WI38 (cell line): Measurements from ENCODE around the gene PDGFA.

Experiments
- H3K4me3 ChIP-seq: 2 replicates; pipeline ENCODE4 v1.5.1; 2011; ENCODE audit warnings: low read depth, mild to moderate bottlenecking, control low read depth, low read length
- CTCF ChIP-seq: IDR thresholded peaks from 2 replicates; pipeline ENCODE4 v1.5.1; 2012; ENCODE audit warnings: low read depth, mild to moderate bottlenecking, control low read depth, low read length

The PDGFA gene

GRCh38 chr7:457814-458510 is 61.7 kb downstream of the PDGFA start:
- TF ChIP-seq CTCF: no peak
- H3K4me3 ChIP-seq: no peak overlapping the region

GRCh38 chr7:455110-455928 is 64.3 kb downstream of the PDGFA start:
- no peak for TF ChIP-seq CTCF
- no peak overlapping the region for H3K4me3 ChIP-seq

DNA sequence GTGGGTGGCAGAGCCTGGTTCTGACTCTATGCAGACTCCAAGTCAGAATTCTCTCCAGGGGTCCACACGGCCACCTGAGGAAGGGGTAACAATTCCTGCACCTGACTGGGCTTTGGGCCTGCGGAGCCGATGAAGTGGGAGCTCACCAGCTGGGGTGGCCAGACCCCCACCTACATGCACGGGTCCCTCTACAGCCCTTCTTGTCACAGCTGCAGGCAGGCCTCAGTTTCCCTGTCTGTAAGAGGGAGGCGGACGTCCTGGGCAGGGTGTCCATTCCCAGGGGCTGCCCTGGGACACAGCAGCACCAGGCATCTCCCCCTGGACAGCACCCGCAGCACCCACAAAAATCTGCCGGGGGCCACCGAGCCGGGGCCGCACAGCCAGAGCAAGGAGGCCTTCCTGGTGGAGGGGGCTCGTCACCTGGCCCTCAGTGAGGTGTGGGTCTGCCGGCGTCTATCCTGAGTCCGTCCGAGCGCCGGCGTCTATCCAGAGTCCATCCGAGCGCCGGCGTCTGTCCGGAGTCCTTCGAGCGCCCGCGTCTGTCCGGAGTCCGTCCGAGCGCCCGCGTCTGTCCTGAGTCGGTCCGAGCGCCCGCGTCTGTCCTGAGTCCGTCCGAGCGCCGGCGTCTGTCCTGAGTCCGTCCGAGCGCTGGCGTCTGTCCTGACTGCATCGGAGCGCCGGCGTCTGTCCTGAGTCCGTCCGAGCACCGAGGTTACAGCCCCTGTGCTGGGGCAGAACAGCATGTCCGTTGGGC is 65.1 kb downstream of the PDGFA start:
- TF ChIP-seq CTCF: no peak
- H3K4me3 ChIP-seq: no peak overlapping the region

GRCh38 chr7:453597-454306 is 65.9 kb downstream of the PDGFA start:
- no peak overlapping the region for H3K4me3 ChIP-seq
- TF ChIP-seq CTCF: no peak

GRCh38 chr7:452791-453455 is 66.7 kb downstream of the PDGFA start:
- H3K4me3 ChIP-seq: no peak overlapping the region
- TF ChIP-seq CTCF: no peak

DNA sequence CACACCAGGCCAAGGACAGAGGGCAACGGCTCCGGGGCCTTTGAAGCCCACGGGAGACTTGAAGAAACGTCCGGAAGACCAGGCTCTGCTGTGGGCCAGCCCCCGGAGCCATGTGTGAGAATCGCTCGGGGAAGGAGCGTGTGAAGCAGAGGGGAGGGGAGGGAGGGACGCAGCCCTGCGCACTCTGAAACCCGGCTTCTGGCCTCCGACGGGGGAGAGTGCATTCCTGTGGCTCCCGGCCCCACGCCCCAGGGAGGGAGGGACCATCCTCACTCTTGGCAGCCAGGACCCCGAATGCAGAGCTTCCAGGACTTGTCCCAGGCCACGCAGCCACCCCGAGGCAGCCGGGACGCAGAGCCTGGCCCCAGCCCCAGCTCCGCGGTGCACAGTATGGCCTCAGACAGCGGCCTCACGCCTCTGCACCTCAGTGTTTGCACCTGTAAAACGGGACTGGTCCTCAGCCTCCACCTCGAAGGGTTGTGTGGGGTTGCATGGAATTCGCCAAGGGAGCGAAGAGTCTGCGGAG is 67.4 kb downstream of the PDGFA start:
- TF ChIP-seq CTCF: no peak
- no peak overlapping the region for H3K4me3 ChIP-seq
